ENCODE data around the gene ING5.

Gene ING5

GRCh38 chr2:241672243-241673188, 29.3 kb upstream of the ING5 start:
- DNase-seq (ENCODE audit: low read depth), result no peak

DNA sequence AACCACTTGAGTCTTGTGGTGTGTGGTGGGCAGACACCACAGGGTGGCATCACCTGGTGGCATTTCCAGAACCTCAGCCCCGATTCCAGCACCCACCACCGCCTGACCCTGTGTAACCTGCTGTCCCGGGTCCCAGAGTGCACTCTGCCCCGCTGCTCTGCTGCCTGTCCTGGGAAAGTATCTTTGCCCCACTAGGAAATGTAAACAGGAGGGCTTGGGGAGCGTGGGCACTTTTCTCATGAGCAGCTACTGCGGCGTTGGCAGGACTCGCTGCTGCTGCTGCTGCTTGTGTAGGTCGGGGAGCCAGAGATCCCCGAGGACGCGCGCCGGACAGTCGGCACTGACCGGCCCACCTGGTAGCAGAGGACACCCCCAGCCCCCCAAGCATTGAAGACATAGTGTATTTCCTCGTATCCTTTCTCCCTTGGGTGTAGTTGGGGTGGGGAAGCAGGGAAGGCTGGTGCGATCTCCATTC, 28.6 kb upstream of the ING5 start:
- no peak for DNase-seq (ENCODE audit: low read depth)

GRCh38 chr2:241673797-241674725, 27.8 kb upstream of the ING5 start:
- DNase-seq (ENCODE audit: low read depth), result no peak

- no peak for DNase-seq (ENCODE audit: low read depth)
Measured at GRCh38 chr2:241675885-241676284, 26.0 kb upstream of the ING5 start.

GRCh38 chr2:241676665-241677064, 25.2 kb upstream of the ING5 start:
- no peak for DNase-seq (ENCODE audit: low read depth)

- no peak for DNase-seq (ENCODE audit: low read depth)
Measured at GRCh38 chr2:241677392-241677791, 24.4 kb upstream of the ING5 start.

GRCh38 chr2:241678307-241678706, 23.5 kb upstream of the ING5 start:
- no peak for DNase-seq (ENCODE audit: low read depth)

- no peak for DNase-seq (ENCODE audit: low read depth)
Measured at GRCh38 chr2:241678784-241679540, 22.9 kb upstream of the ING5 start.

GRCh38 chr2:241680044-241680443, 21.8 kb upstream of the ING5 start:
- DNase-seq (ENCODE audit: low read depth), result no peak

- no peak for DNase-seq (ENCODE audit: low read depth)
Measured at GRCh38 chr2:241680827-241681599, 20.8 kb upstream of the ING5 start.

DNA sequence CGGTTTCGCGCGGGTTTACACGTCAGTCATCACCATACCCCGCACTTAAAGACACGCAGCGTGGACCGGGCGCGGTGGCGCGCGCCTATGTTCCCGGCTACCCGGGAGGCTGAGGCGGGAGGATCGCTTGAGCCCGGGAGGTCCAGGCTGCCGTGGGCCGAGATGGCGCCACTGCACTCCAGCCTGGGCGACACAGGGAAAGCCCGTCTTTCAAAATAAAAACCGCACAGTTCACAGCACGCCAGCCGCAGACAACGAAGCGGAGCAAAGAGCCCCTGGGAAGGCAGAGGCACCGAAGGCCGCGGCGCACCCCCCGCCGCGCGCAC, 15.6 kb upstream of the ING5 start:
- no peak for DNase-seq (ENCODE audit: low read depth)

- DNase-seq (ENCODE audit: low read depth), result peak; percentile 90
Measured at GRCh38 chr2:241686650-241687425, 15.0 kb upstream of the ING5 start, which contains the start of gene DTYMK. DTYMK (minus strand) TSS chr2:241686815; CDS start chr2:241686783, 32 bp downstream.

- no peak for DNase-seq (ENCODE audit: low read depth)
Measured at GRCh38 chr2:241689306-241689705, 12.5 kb upstream of the ING5 start.

GRCh38 chr2:241690202-241690717, 11.6 kb upstream of the ING5 start:
- DNase-seq (ENCODE audit: low read depth), result no peak

- no peak for DNase-seq (ENCODE audit: low read depth)
Measured at GRCh38 chr2:241692448-241692847, 9.4 kb upstream of the ING5 start.

DNA sequence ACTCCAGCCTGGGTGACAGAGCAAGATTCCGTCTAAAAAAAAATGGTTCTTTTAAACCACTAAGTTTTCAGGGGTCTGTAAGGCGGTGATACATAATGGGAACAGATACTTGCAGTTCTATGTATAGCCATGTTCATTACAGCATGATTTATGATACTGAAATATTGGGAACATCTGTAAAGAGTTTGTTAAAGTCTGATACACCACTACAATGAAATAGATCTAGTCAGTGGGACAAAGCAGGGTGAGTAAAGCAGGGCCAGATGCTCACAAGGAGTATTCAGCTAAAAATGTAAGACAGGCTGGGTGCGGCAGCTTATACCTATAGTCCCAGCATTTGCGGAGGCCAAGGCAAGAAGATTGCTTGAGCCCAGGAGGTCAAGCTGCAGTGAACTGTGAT, 6.2 kb upstream of the ING5 start:
- no peak for DNase-seq (ENCODE audit: low read depth)

GRCh38 chr2:241701149-241701398, 765 bp upstream of the ING5 start:
- DNase-seq (ENCODE audit: low read depth), result no peak

DNA sequence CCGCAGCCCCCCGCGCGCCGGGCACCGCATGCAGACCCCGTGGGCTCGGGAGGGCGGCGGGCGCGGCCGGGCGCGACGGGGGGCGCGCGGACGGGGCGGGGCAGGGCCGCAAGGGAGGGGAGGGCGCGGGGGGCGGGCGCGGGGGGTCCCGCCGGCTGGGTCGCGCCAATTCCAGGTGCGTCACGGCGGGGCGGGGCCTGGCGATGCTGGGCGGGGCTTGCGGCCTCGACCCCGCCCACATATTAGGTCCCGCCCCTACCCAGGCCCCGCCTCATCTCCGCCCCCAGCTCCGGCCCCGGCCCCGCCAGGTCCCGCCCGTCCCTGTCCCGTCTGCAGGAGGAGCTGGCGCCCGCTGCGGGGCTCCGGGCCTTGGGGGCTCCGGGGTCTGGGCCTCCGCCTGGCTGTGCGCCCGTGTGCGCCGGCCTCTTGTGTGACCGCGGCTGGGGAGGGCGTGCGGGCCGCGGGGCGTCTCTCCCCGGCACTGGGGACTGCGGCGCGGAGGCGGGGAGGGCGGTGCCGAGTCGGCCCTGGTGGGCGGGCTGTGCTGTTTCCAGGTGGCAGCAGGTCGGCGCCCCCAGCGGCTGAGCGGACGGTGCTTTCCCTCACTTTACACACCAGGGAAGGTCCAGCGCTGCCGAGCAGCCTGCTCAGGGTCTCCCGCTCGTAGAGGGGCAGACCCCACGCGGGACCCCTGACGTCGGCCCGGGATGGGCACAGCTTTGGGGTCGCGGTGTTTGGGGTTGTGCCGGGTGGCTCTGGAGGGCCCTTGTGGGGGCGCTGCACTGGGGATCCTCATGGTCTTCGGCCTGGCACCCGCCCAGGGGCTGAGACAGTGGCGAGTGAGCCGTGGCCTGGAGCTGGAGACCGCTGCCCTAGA, 554 bp downstream of the ING5 start:
- peak; percentile 89 for DNase-seq (ENCODE audit: low read depth)

GRCh38 chr2:241703032-241703604, 1.3 kb downstream of the ING5 start:
- no peak for DNase-seq (ENCODE audit: low read depth)

All from stimulated activated CD4-positive, alpha-beta T cell treated with anti-CD3 and anti-CD28 coated beads, Interleukin-2, amount 100 ng/mL, for 4 hours (primary cell).